Measurements from ENCODE around the gene SNUPN.

The SNUPN gene

DNA sequence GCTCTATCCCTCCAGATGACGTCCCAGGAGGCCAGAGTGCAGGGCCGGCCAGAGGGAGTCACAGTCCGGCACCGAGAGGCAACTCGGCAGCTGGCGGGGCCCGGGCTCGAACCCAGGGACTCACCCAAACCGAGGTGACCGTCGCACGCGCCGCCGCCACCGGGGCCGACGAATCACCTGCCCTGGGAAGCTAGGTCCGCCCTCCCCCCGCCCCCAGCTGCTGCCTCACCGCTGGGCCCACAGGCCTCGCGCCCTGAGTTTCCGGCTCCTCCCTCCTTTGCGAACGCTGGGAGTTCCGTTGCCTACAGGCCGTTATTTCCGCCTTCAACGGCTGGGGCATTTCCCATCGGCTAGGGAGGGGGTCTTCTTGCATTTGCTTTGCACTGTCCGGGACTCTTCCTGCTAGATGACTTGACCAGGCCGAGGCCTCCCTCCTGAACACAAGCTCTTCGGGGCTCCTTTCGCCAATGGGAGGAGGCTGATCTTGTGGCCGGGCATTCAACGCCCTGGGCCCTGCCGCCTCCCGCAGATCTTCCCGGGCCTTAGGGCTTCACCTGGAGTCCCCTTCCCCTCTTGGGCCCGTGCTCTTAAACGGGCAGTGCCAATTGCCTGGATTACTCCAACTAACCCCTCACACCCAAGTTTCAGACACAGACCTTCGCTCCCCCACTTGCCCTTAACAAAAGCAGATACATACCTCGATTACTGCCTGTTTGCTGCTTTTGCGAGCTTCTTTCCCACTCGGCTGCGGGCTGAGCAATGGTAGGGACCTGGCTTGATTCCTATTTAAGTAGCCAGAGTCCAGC, at the start of gene SNUPN:
SNUPN (minus strand) TSS at position 184 of the 806 bp plus-strand sequence. CDS start 4,674 bp downstream, outside the sequence.
- H3K4me3 ChIP-seq (ENCODE audit: low read depth, low read length): peak within 1 kb of the TSS; percentile 86

DNA sequence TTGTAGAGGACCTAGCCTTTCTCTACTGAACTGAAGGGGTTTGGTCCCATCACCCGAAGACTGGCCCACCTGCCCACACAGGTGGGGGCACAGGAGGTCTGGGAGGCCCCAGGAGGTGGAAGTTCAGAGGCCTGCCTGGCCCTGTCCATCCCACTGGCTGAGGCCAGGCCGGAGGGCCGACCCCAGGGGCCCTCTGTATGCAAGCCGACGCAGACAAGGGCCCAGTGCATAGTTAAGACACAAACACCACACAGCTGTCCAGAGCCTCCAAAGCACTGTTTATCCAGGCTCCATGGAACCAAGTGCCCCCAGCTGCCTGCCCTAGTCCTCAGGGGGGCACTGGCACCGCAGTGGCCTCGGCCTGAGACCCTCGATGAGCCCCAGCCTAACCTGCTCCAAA, 48.8 kb upstream of the SNUPN start:
- no peak overlapping the region for H3K4me3 ChIP-seq (ENCODE audit: low read depth, low read length)

DNA sequence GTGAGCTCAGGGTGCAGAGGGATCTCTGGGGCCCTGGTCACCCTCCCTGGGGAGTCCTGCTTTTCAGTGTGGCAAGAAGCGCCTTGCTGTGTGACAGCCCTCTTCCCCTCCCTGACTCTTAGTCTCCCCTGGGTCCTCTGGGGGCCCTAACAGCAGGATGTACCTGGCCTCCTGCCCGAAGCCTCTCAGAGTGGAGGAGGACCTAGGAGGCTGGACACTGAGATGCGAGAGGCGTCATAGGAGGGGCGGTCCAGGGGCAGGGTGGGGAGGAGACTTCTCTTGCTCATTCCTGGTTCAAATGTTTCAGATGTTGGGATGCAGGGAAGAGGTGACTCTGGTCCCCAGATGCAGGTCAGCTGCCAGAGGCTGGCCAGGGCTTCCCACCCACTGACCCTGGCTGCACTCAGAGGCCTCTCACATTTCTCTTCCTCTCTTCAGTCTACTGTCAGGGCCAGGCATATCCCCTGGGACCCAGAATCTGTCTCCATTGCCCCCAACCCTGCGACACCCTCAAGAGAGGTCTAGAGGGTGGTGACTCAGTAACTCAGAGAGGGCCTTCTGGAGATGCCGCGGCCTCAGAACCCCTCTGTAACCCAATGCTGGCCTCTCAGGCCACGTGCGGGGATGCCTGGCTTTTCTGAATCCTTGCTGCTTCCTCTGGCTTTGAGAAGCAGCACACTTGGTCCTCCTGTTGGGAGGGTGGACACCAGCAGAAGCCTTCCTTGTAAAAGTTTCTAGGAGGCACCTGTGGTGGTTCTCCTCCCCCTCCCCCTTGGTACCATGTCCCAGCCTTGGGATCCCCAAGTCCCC, 48.1 kb upstream of the SNUPN start:
- H3K4me3 ChIP-seq (ENCODE audit: low read depth, low read length): no peak overlapping the region

DNA sequence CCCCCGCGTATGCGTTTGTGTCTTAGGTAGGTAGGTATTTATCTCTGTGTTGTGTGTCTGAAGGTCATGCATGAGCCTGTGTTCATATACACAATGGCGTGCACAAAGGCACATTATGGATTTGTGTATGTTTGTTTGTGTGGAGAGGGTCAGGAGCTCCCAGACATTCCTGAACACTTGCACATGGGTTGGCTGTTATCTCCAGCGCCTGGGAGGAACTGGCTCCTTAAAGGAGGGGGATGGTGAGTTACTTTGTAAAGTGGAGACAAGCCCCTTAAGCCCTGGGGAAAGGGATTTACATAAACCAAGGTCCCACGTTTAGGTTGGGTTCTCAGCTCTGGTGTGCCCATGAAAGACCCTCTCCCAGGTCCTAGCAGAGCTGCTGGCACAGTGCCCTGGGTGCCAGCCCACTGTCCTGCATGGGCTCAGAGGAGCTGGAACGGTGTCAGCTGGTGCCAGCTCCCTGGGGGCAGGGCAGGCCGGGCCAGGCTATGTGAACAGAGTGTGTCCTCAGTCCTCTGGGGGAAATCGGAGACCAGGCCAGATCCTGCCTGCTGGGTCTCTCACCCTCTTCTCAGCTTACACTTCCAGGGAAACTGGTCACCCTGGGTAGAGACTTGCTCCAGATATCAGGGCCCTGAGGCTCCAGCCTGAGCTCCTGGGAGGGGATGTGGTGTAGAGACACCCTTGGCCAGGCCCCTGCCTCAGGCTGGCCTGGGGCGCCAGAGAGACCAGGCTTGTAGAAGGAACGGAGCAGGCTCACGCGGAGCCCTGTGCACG, 47.3 kb upstream of the SNUPN start:
- no peak overlapping the region for H3K4me3 ChIP-seq (ENCODE audit: low read depth, low read length)

DNA sequence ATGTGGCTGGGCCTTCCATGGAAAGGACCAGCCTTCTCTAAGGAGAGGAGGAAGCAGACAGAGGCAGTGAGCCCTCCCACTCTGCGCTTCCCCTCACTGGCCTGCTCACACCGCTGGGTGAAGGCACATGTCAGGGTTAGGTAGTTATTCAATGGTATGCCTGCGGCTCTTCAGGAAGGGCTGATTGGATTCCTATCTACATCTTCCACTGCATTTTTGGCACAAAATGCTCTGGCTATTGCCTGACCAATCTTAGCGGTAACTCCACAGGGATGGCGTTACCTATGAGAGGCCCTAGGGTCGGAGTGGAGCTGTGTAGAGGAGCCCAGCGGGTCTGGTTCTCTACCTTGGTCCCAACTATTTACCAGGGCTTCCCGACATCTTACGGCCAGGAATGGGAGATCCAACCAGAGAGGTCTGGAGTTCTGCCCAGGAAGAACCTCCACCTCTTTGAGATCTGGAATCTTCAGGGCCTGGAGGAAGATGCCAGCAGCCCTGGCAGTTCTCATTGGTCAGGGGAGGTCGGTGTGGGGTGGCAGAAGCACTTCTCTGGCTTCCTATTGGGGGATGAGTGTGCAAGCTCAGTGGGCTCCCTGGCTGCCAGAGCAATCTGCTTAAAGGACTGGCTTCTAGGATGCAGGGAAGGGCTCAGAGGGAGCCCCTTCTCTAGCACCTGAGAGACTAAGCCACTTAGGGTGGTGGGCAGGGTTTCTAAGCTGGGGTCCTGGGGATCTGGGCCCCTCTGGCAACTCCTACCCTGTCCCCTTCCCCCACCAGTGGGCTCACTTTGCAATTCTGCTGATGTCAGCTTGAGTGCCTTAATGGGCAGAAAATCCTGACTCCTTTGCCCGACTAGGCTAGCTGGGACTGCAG, 46.4 kb upstream of the SNUPN start:
- H3K4me3 ChIP-seq (ENCODE audit: low read depth, low read length): no peak overlapping the region

DNA sequence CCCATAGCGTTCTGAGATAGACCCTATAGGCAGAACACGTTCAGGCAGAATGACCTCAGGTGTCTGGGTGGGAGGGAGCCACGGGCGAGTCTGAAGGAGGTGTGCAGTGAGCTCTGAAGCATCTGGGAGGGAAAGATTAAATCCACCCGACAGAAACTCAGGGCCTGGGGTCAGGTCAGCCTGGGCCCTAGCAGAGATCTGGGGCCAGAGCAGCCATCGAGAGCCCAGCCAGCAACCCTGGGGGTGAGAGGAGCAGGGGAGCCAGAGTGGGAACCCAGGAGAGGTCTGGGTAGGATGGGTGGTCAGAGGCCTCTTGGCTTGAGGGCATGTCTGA, 44.3 kb upstream of the SNUPN start:
- no peak overlapping the region for H3K4me3 ChIP-seq (ENCODE audit: low read depth, low read length)

DNA sequence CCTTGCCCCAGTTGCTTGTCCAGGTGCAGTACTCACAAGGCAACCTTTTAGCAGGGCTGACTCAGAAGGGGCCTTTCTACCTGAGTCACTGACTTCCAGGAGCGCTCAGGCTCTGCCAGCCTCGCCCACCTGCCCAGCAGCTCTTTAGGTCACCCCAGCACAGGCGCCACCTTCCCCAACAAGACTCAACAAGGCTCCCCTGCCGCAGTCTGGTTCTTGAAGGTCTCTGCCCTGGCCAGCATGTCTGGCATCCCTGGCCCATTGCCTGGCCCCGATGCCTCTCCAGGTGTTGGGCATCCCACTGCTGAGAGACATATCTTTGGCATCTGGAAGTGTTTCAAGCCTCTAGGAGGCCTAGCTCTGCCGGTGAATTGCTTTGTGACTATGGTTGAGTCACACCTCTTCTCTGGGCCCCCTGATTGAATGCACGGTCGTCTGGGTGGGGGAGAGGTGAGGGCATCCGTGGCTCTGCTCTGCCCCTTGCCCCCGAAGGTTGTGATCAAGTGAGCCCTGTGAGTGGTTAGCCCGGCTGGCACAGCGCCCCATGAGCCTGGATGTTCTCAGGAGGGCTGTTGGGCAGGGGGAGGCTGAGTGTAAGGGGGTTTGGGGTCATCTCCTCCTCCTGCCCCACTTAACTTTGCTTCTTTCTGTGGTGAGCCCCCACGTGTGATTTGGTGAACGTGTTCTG, 43.8 kb upstream of the SNUPN start:
- no peak overlapping the region for H3K4me3 ChIP-seq (ENCODE audit: low read depth, low read length)

DNA sequence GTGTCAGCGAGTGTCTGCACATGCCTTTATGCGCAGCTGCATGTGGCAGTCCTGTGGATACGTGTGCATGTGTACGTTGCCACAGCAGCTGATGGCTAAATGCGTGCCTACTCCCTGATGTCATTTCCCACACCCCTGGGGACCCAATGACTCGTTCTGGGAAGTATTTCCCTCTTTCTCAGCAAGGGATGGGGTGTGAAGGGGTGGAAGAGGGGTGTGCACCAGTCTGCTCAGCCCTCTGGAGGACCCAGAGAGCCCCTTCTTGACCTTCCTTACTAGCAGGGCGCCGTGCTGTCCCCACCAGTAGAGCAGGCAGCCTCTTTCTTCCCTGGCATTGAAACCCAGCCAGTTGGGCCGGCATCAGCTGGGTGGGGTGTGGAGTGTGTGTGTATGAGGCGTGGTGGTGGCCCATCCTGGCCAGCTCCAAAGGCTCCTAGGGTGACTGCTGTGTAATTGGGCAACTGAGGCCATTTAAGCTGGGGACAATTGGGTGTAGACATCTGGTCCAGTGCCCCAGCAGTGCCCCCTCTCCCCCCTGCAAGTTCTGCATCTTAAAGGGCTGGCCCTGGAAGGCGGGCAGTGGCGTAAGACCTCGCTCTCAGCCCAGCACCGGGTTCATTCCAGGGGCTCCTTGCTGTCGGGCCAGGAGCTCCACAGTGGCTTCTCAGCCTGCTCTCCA, 41.4 kb upstream of the SNUPN start:
- H3K4me3 ChIP-seq (ENCODE audit: low read depth, low read length): no peak overlapping the region

DNA sequence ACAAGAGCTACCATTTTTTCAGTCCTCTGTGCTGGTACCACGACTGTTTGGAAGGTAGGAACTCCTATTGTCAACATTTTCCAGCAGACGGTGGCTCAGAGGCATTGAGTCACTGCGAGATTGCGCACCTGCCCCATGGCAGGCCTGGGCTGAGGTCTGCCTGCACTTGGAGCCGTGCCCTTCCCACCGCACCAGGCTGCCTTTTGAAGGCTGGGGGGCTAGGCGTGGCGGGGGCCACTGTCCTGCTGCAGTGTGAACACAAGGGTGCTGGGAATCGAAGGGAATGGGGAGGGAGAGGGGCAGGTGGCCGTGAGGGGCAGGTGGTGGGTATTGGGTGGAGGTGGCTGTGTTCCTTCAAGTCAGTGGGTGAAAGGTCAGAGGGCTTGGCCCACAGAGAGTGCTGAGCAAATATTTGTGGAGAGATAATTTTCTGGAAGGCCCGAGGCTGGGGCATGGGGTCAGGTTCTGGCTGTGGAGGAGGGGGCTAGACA, 38.5 kb upstream of the SNUPN start:
- H3K4me3 ChIP-seq (ENCODE audit: low read depth, low read length): no peak overlapping the region

DNA sequence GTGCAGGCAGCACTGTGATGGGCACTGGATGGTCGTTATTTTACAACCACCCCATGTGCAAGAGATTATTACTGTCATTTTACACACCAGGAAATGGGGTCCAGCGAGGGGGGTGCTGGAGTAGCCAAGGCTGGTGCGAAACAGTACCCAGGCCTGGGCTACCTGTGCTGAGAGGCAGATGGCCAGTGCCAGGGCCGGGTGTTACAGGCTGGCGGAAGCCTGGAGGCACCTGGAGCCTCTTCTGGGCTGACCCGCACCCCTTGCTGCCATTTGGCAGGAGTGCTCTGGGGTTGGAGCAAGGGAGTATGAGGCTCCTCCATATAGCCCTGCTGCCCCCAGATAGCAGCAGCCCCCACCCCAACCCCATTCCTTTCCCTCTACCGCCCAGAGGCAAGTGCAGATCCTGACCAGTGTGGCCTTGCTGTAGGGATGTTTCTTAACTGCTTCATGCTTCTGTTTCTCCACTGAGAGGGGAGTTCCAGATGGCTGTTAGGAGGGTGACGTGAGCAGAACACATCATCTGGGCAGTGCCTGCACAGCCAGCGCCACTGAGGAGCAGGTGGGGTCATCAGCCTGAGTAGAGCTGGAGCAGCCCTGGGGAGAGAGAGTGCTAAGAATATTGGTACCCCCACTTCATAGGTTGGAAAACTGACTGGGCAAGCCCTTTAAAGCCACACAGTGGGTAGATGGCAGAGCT, 37.4 kb upstream of the SNUPN start:
- no peak overlapping the region for H3K4me3 ChIP-seq (ENCODE audit: low read depth, low read length)

DNA sequence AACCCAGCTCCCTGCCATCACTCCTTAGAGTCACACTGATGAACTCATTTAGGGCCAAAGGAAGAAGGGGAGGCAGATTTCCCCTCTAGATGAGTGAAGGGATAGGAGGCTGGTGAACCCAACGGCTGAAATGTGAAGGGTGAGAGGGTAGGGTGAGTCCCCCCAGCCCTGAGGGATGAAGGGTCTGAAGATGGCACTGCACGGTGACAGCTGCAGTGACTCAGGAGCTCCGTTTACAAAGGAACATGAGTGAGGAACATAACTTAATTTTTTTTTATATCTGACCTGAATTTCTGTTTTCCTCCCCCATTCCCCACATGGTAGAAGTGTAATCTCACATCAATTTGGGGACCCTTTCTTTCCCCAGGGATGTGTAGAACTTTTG, 36.2 kb upstream of the SNUPN start:
- no peak overlapping the region for H3K4me3 ChIP-seq (ENCODE audit: low read depth, low read length)

DNA sequence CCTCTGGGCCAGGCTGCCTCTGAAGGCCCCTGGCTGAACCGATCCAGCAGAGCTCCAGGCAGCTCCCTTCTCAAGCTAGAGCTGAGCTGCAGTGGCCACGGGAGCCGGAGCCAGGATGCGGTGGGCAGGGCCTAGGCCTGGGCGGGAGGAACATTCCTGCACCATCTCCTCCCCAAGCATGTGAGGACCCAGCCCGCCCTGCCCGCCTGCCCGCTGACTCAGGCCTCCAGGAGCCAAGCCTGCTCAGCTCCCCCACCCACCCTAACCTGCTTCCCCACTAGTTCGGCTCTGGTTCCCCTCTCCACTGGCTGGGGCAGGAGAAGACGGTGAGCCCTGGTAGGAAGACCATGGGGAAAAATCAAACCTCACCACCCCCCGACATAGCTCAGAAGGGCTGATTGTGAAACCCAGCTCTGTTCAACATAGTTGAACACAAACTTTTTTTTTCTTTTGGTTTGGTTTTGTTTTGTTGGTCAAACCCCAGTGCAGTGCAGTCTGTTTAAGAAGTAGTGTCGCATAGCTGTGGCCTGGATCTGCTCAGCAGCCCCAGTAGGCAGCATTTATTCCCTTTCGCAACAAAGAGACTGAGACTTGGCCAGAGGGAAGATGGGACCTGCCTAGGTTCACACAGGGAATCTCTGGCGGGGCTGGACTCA, 35.7 kb upstream of the SNUPN start:
- no peak overlapping the region for H3K4me3 ChIP-seq (ENCODE audit: low read depth, low read length)

DNA sequence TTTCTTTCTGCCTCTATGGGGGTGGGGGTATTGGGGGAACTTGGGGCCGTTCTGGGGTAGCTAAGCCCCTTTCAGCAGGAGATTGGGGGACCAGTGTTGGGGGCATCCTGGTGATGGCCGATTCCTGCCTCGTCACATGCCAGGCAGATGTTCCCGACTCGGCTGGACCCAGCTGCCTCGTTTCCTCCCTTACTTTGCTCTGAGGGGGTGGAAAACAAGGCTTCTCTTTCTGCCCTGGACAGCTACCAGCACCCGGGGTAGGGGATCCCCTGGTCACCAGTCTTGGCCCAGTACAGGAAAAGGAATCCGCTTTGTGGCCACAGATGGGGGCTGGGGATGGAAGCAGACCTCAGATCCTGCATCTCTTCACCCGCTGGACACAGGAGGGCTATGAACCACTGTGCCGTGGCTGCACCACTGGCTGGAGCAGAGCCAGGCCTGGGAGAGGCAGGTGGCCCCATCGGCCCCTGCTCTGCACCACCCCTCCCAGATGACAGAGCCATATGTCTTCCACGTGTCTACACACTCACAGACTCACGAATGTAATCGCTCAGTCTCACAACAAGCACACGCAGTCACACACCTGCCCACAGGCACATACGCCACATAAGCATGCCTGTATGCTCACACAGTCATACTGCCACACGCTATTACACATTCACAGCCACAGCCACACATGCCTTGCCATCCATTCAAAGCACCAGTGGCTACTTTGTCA, 34.6 kb upstream of the SNUPN start:
- H3K4me3 ChIP-seq (ENCODE audit: low read depth, low read length): no peak overlapping the region

DNA sequence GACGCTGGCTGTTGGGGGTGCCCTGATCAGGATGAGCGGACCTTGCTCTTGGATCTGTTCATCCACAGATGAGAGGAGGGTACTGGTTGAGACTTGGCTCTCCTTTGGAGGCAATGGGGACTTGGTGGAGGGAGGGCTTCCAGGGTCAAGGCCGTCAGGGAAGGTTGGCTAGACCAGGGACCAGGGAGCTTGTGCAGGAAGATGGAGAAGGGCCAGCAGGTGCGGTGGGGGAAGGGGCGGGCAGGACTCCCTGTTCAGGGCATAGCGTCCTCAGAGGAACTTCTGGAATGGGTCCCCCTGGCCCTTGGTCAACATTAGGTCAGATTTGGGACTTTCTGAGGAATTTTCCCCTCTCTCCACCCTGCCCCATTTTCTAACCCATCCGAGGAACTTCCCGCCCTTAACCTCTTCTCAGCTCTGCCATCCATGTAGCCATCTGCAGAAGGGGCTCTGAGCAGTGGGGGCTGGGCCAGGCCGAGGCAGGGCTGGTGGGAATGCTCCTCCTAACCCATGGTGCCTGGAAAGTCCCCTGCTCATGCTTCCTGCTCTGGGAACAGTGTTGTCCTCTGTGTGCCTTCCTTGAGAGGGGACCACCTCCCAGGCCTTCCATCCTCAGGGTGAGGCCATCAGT, 33.7 kb upstream of the SNUPN start:
- no peak overlapping the region for H3K4me3 ChIP-seq (ENCODE audit: low read depth, low read length)

DNA sequence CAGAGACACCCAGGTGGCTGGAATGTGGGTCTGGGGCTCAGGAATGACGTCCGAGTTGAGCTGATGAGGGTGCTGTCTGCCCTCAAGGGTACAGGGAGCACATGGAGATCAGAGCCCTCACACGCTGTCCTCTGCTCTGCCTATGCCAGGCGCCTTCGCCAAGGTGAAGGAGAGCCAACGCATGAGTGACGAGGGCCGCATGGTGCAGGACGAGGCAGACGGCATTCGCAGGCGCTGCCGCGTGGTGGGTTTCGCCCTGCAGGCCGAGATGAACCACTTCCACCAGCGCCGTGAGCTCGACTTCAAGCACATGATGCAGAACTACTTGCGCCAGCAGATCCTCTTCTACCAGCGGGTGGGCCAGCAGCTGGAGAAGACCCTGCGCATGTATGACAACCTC, 31.3 kb upstream of the SNUPN start:
- no peak overlapping the region for H3K4me3 ChIP-seq (ENCODE audit: low read depth, low read length)

DNA sequence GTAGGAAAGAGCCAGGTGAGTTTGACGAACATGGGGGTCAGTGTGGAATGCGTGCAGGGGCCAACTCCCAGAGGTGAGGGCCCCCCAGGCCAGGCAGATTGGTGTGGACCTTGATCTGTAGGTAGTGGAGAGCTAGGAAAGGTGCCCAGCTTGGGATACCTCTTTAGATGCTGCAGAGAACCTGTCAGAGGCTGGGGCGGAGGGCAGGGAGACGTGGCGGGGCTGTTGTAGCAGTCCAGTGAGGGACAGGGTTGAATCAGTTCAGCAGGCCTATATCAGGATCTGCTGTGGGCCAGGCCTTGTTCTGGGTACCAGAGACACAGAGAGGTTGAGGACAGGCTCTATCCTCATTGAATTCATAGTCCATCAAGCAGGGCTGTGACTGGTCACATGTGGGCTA, 30.8 kb upstream of the SNUPN start:
- H3K4me3 ChIP-seq (ENCODE audit: low read depth, low read length): no peak overlapping the region

DNA sequence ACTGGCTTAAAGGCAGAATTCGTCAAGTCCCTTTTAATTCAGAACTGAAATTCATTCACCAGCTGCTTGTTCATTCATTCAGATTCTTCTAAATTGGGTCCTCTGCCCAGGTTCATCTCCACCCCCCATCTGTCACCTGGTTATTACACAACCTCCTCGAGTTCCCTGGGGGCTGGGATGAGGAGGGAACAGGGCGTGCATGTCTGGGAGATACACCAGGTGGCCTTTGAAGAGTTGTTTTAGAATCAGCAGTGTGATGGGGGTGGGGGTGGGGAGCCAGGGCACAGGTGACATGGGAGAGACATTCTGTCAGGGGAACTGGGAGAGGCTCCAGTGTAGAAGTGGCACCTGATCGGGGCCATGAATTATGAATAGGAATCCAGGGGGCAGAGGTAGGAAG, 30.4 kb upstream of the SNUPN start:
- H3K4me3 ChIP-seq (ENCODE audit: low read depth, low read length): no peak overlapping the region

Measured in iPS-11a (cell line).